PC-3 (cell line): ENCODE results near the gene NOX3.

Experiments used
- CTCF ChIP-seq: fragments of 300-600 bp; sonication (generic); conservative IDR thresholded peaks from 2 replicates; pipeline ENCODE4 v1.5.1; 2017; ENCODE audit warnings: antibody characterized with exemption, low read depth, mild to moderate bottlenecking, low read length
- EZH2 ChIP-seq: fragments of 300-600 bp; sonication (generic); IDR thresholded peaks from one replicate; pipeline ENCODE4 v1.6.1; 2017; ENCODE audit warnings: antibody characterized with exemption, mild to moderate bottlenecking, low read length; ENCODE audit not compliant: unreplicated experiment

DNA sequence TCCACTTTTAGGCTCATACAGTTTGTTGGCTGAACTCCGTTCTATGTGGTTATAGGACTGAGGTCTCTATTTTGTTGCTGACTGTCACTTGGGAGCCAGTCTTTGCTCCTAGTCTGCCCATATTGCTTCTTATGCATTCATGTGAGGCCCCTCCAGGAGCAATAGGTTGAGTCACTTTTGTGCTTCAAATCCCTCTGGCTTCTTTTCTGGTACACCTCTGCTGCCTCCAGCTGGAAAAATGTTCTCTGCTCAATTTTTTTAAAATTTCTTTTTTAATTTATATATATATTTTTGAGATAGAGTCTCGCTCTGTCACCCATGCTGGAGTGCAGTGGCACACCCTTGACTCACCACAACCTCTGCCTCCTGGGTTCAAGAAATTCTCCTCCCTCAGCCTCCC, 42.7 kb upstream of the NOX3 start:
- no peak for TF ChIP-seq CTCF
- no peak for TF ChIP-seq EZH2
